ENCODE measurements around the gene CRYBA4.
A peak's percentile ranks its signal among the peaks of the same experiment; 100 is the strongest.

CRYBA4 gene

GRCh38 chr22:26621663-26622062 is at the start of gene CRYBA4:
TSS of gene CRYBA4 (plus strand) at chr22:26621963. CDS start at chr22:26622597, 634 bp downstream.
- no peak for DNase-seq (ENCODE audit: low spot score)
- no peak for TF ChIP-seq CTCF (IDR thresholded peaks at IDR 0.05; ENCODE audit: extremely low read depth, missing control alignments)

GRCh38 chr22:26573026-26573662 is 48.6 kb upstream of the CRYBA4 start:
- TF ChIP-seq CTCF (IDR thresholded peaks at IDR 0.05; ENCODE audit: extremely low read depth, missing control alignments): no peak
- DNase-seq (ENCODE audit: low spot score): no peak

- no peak for DNase-seq (ENCODE audit: low spot score)
- TF ChIP-seq CTCF (IDR thresholded peaks at IDR 0.05; ENCODE audit: extremely low read depth, missing control alignments): no peak
Observed at GRCh38 chr22:26574001-26574723, 47.6 kb upstream of the CRYBA4 start.

- no peak for TF ChIP-seq CTCF (IDR thresholded peaks at IDR 0.05; ENCODE audit: extremely low read depth, missing control alignments)
- no peak for DNase-seq (ENCODE audit: low spot score)
Observed at GRCh38 chr22:26576026-26576680, 45.6 kb upstream of the CRYBA4 start.

- no peak for DNase-seq (ENCODE audit: low spot score)
Observed at GRCh38 chr22:26577081-26577480, 44.7 kb upstream of the CRYBA4 start.

GRCh38 chr22:26579331-26579886 is 42.4 kb upstream of the CRYBA4 start:
- no peak for TF ChIP-seq CTCF (IDR thresholded peaks at IDR 0.05; ENCODE audit: extremely low read depth, missing control alignments)
- DNase-seq (ENCODE audit: low spot score): peak; percentile 72

More at GRCh38 chr22:26577081-26577480, 44.7 kb upstream of the CRYBA4 start:
- TF ChIP-seq CTCF (IDR thresholded peaks at IDR 0.05; ENCODE audit: extremely low read depth, missing control alignments): no peak

Data from GM20000 (cell line).